NCI-H460 (cell line): ENCODE data around the gene HNRNPK. TPM values are rescaled to one million over a fixed set of nuclear protein-coding genes. Genes with fewer than 3 reads are reported as not detected.
A peak's percentile ranks its signal among the peaks of the same experiment; 100 is the strongest.
"Not testable (repeated sequence)": the region's sequence is repeated elsewhere in the genome, so short reads cannot be mapped to it uniquely, and the experiment has no call there.

Experiments
- DNase-seq: peaks from one replicate; pipeline ENCODE4 v3.0.0-alpha.2; 2016; ENCODE audit warnings: low read depth; ENCODE audit errors: extremely low read depth
- total RNA-seq: library from RNA; depleted of rRNA; stranded (reverse); fragments of >200 nt; shearing (Covaris generic); gene quantifications from 2 replicates; pipeline ENCODE4 v1.2.3, GENCODE V29; 2014

HNRNPK gene
- total RNA-seq, 1 experiment from 2014 or later, result 840 TPM

DNA sequence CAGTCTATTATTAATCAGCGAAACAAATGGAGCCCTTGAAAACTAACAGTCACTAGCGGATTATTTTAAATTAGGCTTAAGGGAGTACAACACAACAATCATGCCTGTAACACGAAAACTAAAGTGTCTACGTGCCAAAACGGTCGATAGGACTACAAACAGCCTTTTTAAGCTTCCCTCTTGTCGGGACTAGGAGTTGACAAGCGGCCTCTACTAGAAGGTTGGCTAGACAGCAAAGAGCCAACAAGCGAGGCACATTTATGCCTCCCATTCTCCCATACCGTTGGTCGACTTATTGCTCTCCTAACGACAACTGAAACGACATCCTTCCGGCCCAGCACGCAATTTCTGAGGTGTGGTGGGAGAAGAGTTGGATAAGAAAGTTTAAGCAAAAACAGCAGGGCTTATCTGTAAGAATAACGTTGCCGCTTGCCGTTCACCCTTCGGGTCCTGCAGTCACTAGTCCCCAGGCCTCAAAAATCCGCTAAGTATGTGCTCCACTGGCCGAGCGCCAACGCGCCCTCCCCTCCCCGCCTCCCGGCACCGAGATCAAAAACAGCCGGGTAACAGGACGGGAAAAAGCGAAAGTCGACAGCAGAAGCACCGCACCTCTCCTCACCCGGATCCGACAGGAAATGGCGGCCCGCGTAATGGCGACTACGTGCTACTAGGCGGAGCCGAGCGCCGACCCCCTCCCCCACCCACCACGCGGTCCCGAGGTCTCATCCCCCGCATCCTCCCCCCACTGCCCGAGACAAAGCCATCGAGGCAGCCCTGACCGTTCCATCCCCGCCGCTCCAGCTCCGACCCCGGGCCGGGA is 813 bp downstream of the HNRNPK start:
- DNase-seq, result peak; percentile 80

DNA sequence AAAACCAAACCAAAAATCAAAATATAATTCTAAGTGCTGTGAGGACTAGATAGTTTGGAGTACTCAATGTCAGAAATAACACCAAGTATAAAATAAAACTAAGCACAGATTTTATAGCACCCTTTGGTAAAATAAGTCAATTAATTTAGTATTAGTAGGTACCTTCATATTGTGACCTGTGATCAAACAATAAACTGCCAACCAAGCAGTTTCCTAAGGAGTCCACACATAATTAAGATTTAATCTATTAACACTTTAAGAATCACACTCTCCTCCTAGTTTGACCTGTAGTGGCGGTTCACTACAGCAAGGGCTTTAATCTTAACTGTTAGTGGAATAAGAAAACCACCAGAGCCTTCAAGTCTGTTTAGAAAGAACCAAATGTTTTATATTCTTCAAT is 2.8 kb downstream of the HNRNPK start:
- DNase-seq, result no peak

- DNase-seq, result no peak
Measured at GRCh38 chr9:83976372-83976771, 3.6 kb downstream of the HNRNPK start.

GRCh38 chr9:83975300-83975699 is 4.7 kb downstream of the HNRNPK start:
- DNase-seq, result no peak

DNA sequence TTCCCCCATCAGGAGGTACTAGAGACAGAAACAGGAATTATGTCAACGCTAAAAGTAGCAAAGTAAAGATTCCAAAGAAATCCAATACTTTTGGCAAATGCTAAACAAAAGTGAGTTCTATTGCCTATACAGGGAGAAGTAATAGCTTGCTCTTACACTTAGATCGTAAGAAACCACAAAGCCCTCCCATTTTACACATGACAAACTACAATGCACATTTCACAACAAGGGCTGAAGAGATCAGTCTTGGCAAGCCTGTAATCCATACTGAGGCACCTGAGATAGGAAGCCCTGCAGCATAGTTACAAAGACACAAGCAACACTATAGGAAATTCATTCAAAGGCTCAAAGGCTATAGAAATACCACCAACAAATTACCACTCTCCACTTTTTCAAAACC is 7.7 kb downstream of the HNRNPK start:
- DNase-seq, result no peak

- no peak for DNase-seq
Measured at GRCh38 chr9:83971485-83971884, 8.5 kb downstream of the HNRNPK start.

GRCh38 chr9:83969602-83970001 is 10.4 kb downstream of the HNRNPK start:
- no peak for DNase-seq

GRCh38 chr9:83967073-83967472 is 12.9 kb downstream of the HNRNPK start:
- no peak for DNase-seq

DNA sequence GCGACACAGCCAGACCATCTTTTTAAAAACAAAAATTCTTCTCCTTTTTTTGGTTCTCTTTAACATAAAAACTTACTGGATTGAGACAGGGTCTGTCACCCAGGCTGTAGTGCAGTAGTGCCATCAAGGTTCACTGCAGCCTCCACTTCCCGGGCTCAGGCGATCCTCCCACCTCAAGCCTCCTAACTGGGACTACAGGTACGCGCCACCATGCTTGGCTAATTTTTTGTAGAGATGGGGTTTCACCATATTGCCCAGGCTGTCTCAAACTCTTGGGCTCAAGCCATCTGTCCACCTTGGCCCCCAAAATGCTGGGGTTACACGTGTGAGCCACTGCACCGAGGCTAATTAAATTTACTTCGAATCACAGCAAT is 13.8 kb downstream of the HNRNPK start:
- no peak for DNase-seq

DNA sequence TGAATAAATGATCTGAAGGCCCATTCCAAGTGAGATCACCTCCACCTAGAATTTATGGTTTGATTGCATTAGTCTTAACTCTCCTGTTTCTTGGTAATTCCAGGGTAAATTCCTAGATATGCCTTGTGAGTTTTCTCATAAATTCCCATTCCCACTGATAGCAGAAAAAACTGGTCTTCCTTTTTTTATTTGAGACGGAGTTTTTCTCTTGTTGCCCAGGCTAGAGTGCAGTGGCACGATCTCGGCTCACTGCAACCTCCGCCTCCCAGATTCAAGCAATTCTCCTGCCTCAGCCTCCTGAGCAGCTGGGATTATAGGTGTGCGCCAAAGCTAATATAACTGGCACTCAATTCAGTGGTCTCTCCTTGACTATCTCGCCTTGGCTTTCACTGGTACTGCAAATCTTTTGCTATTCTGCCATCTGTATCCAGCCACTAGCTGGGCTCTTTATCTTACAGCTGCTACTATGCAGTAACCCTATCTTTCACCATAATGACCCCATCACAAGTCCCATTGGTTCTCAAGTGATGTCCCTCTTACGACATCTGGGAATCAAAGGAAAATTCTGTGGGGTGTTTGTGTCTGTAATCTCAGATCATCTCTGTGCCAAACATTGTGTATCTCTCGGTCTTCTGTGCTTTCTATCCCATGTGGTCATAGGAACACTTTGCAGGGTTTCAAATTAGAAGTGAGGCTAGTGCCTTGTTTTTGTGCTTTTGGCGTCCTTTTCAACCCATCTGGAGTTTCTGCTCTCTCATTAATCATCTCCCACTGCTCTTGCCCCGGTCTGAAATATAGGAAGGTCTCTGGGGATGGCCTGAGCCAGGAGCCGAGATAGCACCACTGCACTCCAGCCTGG is 14.4 kb downstream of the HNRNPK start:
- no peak for DNase-seq

- no peak for DNase-seq
Measured at GRCh38 chr9:83964973-83965349, 15.1 kb downstream of the HNRNPK start.

- DNase-seq, result no peak
Measured at GRCh38 chr9:83962165-83962564, 17.9 kb downstream of the HNRNPK start.

DNA sequence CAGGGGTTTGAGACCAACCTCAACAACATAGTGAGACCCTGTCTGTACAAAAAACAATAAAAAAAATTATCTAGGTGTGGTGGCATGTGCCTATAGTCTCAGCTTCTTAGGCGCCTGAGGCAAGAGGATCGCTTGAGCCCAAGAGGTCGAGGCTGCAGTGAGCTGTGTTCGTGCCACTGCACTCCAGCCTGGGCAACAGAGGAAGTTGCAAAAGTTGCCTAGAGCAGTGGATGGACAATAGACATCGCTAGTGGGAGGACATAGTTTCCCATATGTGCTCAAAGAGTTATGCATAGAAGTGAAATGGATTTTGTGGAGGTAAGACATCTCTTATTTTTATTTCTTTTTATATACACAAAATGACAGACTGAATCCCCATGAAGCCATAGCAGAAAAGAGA is 19.0 kb downstream of the HNRNPK start:
- DNase-seq, result no peak

DNA sequence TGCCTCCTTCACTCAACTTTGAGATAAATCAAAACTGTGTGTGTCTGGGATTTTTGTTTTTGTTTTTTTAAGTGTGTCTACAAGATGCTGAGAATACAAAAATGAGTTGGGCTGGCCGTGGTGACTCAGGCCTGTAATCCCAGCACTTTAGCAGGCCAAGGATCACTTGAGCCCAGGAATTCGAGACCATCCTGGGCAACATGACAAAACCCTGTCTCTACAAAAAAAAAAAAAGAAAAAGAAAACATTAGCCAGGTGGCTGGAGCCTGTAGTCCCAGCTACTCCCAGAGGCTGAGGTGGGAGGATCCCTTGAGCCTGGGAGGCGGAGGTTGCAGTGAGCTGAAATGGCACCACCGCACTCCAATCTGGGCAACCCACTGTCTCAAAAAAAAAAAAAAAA is 21.0 kb downstream of the HNRNPK start:
- no peak for DNase-seq

DNA sequence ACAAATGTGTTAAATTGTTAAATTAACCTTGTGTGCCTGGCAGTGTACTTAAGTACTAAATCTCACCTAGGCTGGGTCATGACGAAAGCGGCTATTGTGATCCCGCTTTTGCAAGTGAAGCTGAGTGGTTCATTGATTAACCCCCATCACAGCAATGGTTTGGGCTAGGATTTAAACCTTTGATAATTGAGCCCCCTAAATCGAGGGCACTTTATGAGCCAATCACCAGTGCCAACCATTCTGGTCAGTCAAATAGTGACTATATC is 22.8 kb downstream of the HNRNPK start:
- no peak for DNase-seq

GRCh38 chr9:83956436-83957247 is 23.4 kb downstream of the HNRNPK start:
- DNase-seq, result peak; percentile 58

DNA sequence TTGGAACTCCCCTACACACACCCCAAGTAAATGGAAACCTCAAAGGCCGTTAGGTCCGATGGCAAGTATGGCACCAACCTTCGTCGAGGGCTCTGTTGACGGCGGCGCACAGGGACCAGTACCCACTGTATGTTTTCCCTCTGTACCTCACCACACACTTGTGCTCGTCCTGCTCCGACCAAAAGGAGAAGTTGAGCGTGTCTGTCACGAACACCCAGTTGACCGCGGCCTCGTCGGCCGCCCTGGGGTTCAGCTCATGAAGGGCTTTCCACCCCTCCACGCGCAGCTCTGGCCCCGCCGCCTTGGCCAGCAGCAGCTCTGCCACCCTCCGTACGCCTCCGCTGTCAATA is 24.0 kb downstream of the HNRNPK start:
- no peak for DNase-seq

GRCh38 chr9:83948096-83948495 is 31.9 kb downstream of the HNRNPK start:
- DNase-seq, result not testable (repeated sequence)

DNA sequence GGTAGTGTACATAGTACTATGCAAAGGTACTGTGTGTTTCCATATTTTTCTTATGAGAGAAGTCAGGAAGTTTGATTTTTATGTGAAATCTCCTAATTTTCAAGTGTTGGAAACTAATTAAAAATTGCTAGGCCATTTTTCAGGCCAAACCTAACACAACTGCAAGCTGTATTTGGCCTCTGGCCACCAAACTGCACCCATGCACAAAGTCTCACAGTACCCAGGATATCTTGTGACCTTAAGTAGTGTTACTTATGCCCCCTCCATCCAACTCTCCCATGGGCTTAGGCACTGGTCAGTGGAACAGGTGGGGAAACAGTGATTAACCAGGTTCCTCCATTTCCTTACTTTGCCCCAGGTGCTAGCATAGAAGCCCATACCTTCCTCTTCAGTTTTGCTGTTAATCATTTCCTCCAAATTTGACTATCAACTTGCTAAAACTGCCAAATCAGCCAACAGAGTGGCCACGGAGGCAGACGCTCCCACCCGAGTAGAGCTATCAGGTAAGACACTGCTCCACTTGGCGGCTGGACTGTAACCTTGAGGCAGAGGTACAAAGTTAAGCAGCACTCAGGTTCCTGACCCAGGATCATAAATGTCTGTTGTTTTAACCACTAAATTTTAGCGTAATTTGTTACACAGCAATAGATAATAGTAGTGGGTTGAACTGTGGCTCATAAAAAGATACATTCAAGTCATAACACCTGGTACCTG is 39.3 kb downstream of the HNRNPK start:
- DNase-seq, result no peak

DNA sequence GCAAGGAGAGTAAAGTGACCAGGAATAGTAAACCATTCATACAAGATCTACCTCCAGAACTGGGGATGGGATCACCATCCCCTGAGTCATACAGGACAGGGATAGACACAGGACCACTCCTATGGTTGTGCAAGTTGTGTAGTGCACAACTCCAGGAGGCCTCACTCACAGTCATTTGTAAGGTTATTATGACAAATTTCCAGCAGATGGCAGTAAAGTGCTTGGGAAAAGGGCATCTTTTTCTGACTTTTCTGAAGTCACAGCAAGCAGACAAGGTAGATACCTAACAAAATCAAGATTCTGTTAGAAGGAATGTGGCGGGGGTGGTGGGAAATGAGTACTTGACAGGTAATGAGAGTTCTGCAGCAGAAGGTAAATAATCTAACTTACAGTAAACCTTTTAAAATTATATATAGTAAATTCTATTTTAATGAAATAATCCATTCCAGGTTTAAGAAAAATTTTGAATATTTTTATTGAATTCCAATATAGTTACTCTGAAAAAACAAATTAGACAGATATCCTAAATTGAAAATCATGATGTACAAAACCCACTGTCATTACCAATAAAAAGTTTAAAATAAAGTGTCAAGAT is 42.1 kb downstream of the HNRNPK start:
- peak; percentile 76 for DNase-seq
